ENCODE measurements around the gene RSPH6A. TPM values are rescaled to one million over a fixed set of nuclear protein-coding genes. Genes with fewer than 3 reads are reported as not detected.

Gene RSPH6A
- total and polyA plus RNA-seq, 2 of the 13 experiments (the other 11 are each of a cell fraction or from before 2014, with no cell fraction given), result 0.07 TPM; not detected in 1

- no peak for ATAC-seq
- H4K20me1 ChIP-seq (ENCODE audit: insufficient read depth, low read length), result no peaks in the 10 kb centered on the region
- H3K9me3 ChIP-seq (ENCODE audit: low read length), result no peaks in the 10 kb centered on the region
- no peak for DNase-seq (ENCODE audit: low spot score)
- peaks cover 20% of the 10 kb centered on the region for H3K4me1 ChIP-seq (ENCODE audit: insufficient read depth, low read length)
- in situ Hi-C loops (cut with HindIII; ENCODE audit: extremely low pct_ligation_motif_present, low pct_unique_long_range_greater_than_20kb), result no loop called here
- H3K36me3 ChIP-seq (replicated peaks in 1 of 2; ENCODE audit: control insufficient read depth in 1 of 2, insufficient read depth in 2 of 2, low read length in 2 of 2), result peaks cover 11 to 18% of the 10 kb centered on the region in 2 experiments
- no peak for FAIRE-seq
- ChIA-PET POLR2A (interaction anchor here (0.6 to 2.3 kb wide), 14 partner anchors 12 to 110 kb away, joined by 3 to 23 read pairs (median 3); partner anchors contain the start of genes MYPOP, SIX5 and SYMPK), CTCF (ENCODE audit: low intra/inter-chr PET ratio, low total read pairs) (interaction anchor here (1.3 kb wide), 1 partner anchor 90 kb away, joined by 5 read pairs; no protein-coding TSS in a partner anchor)
- no peak overlapping the region for H3K4me3 ChIP-seq (replicated peaks in 1 of 3; ENCODE audit: insufficient read depth in 1 of 3, low read depth in 2 of 3, low read length in 3 of 3)
- peaks cover 14% of the 10 kb centered on the region for H3K79me2 ChIP-seq (ENCODE audit: insufficient read depth, low read length)
- TF ChIP-seq NFKBIZ (CRISPR knock-in tag; IDR thresholded peaks at IDR 0.05), result 0 out of 2 replicates have a peak, but pooled peaks have one; percentile 9
- TF ChIP-seq DMTF1 (CRISPR knock-in tag; IDR thresholded peaks at IDR 0.05), result no peak
- BruUV-seq (replicated peaks), result no TSS peak
- no peak overlapping the region for H2AFZ ChIP-seq (ENCODE audit: low read length)
- no peak overlapping the region for H3K27ac ChIP-seq (ENCODE audit: extremely low read length, insufficient read depth, low read length)
- intact Hi-C loops (cut with micrococcal nuclease; ENCODE audit: unreplicated experiment), result no loop called here
- H3K9ac ChIP-seq (ENCODE audit: insufficient read depth, low read depth, low read length), result no peak overlapping the region
- WGBS (ENCODE audit: low lambda C conversion rate), result 13% methylated on average over 3 of the region's 3 CpGs
- H3K4me2 ChIP-seq (ENCODE audit: low read depth, low read length), result peak overlapping the region; percentile 38
- peaks cover 0 to 9% of the 10 kb centered on the region in 2 experiments; a peak in 1 of 5 replicates for H3K27me3 ChIP-seq (ENCODE audit: control insufficient read depth in 1 of 2, insufficient read depth in 2 of 2, low read length in 2 of 2)
Measured at GRCh38 chr19:45793178-45793564, 21.9 kb downstream of the RSPH6A start.

GRCh38 chr19:45792470-45793177, 22.5 kb downstream of the RSPH6A start, which contains the start of gene DMWD:
Gene DMWD, minus strand, starts transcription at chr19:45792845. Its CDS starts 89 bp downstream, at chr19:45792756.
- Histone ChIP-seq H3K4me2 (ENCODE audit: low read depth, low read length) (peak within 1 kb of the TSS; percentile 100), H3K36me3 (replicated peaks in 1 of 2; ENCODE audit: control insufficient read depth in 1 of 2, insufficient read depth in 2 of 2, low read length in 2 of 2) (peaks cover 11 to 21% of the 10 kb centered on the region in 2 experiments), H3K9ac (ENCODE audit: insufficient read depth, low read depth, low read length) (peak within 1 kb of the TSS; percentile 88), H3K4me1 (ENCODE audit: insufficient read depth, low read length) (peaks cover 20% of the 10 kb centered on the region), H3K4me3 (replicated peaks in 1 of 3; ENCODE audit: insufficient read depth in 1 of 3, low read depth in 2 of 3, low read length in 3 of 3) (peak within 1 kb of the TSS; percentile 93 to 99 (median 94)), H3K9me3 (ENCODE audit: low read length) (no peaks in the 10 kb centered on the region), H3K27me3 (ENCODE audit: control insufficient read depth in 1 of 2, insufficient read depth in 2 of 2, low read length in 2 of 2) (peaks cover 0 to 9% of the 10 kb centered on the region in 2 experiments; a peak in 1 of 5 replicates), H4K20me1 (ENCODE audit: insufficient read depth, low read length) (no peaks in the 10 kb centered on the region), H2AFZ (ENCODE audit: low read length) (no peak within 1 kb of the TSS), H3K27ac (ENCODE audit: extremely low read length, insufficient read depth, low read length) (peak within 1 kb of the TSS; percentile 55), H3K79me2 (ENCODE audit: insufficient read depth, low read length) (peaks cover 14% of the 10 kb centered on the region)
- POLR2A ChIA-PET, result interaction anchor here (0.6 to 2.3 kb wide), 14 partner anchors 13 to 110 kb away, joined by 3 to 23 read pairs (median 3); partner anchors contain the start of genes MYPOP, SIX5 and SYMPK
- DNase-seq (ENCODE audit: low spot score), result peak; percentile 96
- intact Hi-C loops (cut with micrococcal nuclease; ENCODE audit: unreplicated experiment), result no loop called here
- no TSS peak for BruUV-seq (replicated peaks)
- 1% methylated on average over 10 of the region's 86 CpGs for WGBS (ENCODE audit: low lambda C conversion rate)
- in situ Hi-C loops (cut with HindIII; ENCODE audit: extremely low pct_ligation_motif_present, low pct_unique_long_range_greater_than_20kb), result no loop called here
- peak; percentile 92 for ATAC-seq
- peak; percentile 93 for FAIRE-seq
- CTCF ChIA-PET (ENCODE audit: low intra/inter-chr PET ratio, low total read pairs), result interaction anchor here (1.3 kb wide), 1 partner anchor 90 kb away, joined by 5 read pairs; no protein-coding TSS in a partner anchor
- TF ChIP-seq ZNF432 (CRISPR knock-in tag; IDR thresholded peaks at IDR 0.05; ENCODE audit: borderline replicate concordance) (no peak), SNAPC4 (CRISPR knock-in tag; IDR thresholded peaks at IDR 0.05) (no peak), ZNF430 (CRISPR knock-in tag; IDR thresholded peaks at IDR 0.05) (no peak), ZNF343 (CRISPR knock-in tag; IDR thresholded peaks at IDR 0.05) (no peak), CC2D1A (CRISPR knock-in tag; IDR thresholded peaks at IDR 0.05) (no peak), AGO1 (IDR thresholded peaks at IDR 0.05; ENCODE audit: low read depth, low read length, poor library complexity, severe bottlenecking) (no peak), NFIB (CRISPR knock-in tag; IDR thresholded peaks at IDR 0.05; ENCODE audit: borderline replicate concordance) (no peak)

Data from HepG2 (cell line).